Hematopoietic multipotent progenitor cell treated with erythropoietin and hydrocortisone succinate and interleukin-3 and kit ligand, for 6 days (in vitro differentiated cells): ENCODE measurements around the gene CBL.
"Not testable (repeated sequence)": the region's sequence is repeated elsewhere in the genome, so short reads cannot be mapped to it uniquely, and the experiment has no call there.

Experiments
- DNase-seq: peaks from one replicate; pipeline ENCODE4 v3.0.0-alpha.2; 2015

CBL gene

DNA sequence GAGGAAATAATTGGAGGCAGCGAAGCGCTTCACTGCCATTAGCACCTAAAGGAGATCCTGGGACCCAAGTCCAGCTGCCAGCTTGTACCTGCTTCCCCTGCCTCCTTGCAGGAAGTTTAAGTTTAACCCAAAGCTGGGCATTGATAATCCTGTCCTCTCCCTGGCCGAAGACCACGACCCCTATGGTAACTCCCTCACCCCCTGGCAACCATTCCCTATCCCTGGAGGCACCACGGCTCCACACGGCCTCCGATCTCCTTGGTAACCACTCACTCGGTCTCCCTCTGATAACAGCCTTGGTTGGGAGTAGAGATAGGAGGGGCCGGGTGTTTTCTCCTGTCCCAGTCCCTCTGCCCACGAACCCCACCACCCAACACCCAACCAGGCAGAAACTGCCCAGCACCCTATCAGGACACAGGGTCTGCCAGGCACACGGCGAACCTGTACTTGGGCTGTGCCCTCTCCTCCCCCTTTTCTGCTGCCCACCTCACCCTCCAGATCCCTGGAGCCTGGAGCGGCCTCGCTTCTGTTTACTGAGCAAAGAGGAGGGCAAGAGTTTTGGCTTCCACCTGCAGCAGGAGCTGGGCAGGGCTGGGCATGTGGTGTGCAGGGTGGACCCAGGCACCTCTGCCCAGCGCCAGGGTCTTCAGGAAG, 20.0 kb upstream of the CBL start:
- no peak for DNase-seq

DNA sequence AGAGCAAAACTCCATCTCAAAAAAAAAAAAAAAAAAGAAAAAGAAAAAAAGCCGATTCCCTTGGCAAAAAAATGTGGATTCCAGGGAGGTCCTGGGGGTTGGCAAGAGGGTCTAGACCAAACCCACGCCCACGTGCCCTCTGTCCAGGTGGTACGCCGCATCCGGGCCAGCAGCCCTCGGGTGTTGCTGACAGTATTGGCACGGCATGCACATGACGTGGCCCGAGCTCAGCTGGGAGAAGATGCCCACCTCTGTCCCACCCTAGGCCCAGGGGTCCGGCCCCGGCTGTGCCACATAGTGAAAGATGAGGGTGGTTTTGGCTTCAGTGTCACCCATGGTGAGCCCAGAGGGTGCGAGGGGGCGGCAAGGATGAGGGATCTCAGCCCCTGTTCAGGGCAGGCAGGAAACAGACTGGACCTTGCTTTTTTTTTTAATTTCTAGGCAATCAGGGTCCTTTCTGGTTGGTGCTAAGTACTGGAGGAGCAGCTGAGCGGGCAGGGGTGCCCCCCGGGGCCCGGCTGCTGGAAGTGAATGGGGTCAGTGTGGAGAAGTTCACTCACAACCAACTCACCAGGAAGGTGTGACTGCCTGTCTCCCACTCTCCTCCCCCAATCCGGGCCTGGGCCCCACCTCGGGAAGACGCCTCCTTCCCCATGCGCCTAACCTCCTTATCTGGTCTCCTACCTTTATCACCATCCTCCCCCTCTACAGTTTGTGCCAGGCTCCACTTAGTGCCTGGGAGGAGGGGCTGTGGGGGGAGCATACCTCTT, 18.8 kb upstream of the CBL start:
- no peak for DNase-seq

DNA sequence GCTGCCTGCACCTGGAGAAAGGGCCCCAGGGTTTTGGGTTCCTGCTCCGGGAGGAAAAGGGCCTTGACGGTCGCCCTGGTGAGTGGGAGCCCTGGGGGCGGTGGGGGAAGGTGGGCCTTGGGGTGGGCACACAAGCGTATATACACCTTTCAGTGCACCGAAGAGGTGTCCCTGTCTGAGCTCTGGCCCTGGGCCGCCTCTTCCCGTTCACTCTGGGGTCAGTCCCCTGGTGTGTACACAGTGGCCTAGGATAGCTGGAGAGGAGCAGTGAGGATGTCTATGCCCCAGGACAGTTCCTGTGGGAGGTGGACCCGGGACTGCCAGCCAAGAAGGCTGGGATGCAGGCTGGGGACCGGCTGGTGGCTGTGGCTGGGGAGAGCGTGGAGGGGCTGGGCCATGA, 18.1 kb upstream of the CBL start:
- DNase-seq: no peak

DNA sequence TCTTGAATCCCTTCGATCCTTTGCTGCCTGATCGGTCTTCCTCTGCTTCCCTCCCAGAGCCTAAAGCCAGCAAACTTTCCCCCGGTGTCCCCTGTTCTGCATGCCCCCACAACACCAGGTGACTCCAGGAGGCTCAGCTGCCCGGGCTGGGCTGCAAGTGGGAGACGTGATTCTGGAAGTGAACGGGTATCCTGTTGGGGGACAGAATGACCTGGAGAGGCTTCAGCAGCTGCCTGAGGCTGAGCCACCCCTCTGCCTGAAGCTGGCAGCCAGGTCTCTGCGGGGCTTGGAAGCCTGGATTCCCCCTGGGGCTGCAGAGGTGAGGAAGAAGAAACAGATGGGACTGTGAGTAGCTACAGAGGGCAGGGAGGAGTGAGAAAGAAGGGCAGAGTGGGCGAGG, 17.3 kb upstream of the CBL start:
- DNase-seq: no peak

DNA sequence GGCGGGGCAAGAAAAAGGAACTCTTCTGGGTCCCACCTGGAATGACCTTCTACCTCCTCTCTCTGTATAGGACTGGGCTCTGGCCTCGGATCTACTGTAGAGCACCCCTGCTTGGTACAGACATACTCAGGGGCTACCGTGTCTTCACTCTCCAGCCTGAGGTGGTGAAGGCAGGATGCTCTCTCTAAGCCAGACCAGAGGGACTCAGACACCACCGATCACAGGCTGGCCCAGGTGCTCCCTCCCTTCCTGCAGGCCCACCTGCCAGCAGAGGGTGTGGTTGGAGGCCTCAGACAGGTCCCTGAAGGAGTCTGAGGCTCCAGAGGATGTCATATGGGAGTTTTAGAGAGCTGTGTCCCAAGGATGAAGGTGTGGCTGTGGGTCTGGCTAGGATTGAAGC, 16.7 kb upstream of the CBL start:
- no peak for DNase-seq

DNA sequence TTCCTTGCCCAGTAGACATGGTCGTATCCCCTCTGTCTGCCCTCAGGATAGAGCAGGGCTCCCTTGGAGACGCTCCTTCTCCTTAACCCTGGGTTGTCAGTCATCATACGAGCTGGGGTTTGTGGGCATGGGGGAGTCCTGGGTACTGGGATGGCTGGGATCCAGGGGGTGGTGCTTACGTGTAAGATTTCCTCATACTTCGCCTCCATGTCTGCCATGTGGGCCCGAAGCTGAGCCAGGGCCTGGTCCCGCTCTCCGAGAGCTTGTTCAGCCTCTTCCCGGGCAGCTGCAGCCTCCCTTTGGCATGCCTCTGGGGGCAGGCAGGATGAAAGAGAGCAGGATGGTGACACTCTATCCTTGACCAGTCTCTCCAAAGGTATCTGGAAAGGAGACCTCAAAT, 15.6 kb upstream of the CBL start:
- DNase-seq: no peak

DNA sequence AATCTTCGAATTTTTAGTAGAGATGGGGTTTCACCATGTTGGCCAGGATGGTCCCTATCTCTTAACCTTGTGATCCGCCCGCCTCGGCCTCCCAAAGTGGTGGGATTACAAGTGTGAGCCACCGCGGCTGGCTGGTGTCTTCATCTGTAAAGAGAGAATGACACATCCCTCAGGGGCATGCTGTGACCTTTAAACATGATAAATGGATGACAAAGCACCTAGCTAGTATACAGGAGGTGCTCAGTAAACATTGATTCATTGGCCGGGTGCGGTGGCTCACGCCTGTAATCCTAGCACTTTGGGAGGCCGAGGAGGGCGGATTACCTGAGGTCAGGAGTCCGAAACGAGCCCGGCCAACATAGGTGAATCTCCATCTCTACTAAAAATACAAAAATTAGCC, 14.9 kb upstream of the CBL start:
- not testable (repeated sequence) for DNase-seq

DNA sequence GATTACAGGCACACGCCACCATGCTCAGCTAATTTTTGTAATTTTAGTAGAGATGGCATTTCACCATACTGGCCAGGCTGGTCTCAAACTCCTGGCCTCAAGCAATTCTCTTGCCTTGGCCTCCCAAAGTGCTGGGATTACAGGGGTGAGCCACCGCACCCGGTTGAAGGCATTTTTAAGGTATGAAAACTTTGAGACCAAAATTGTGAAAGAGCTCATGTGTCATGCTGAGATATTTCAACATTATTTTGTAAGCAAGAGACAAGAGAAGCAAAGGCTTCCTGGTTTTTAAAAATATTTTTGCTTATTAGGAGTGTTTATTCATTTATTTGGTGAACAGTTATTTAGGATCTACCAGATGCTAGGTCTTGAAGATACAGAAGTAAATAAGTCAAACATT, 14.0 kb upstream of the CBL start:
- DNase-seq: peak; percentile 27

DNA sequence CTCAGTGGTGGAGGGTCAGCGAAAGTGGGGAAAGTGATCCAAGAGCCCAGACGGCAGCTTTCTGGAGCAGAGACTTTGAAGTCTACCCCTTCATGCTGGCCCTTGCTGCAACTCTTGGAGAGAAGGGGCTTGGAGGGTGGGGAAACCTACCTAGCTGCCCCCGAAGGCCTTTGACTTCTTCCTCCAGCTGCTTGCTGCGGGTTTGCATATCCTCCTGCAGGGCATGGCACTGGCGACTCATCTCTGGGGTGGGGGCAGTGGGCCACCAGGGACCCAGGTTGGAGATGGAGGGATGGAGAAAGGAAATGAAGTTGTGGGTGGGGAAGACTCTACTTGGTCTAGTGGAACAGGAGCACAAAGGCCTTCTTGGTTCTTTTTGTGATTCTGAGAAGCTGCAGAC, 13.1 kb upstream of the CBL start:
- DNase-seq: no peak

DNA sequence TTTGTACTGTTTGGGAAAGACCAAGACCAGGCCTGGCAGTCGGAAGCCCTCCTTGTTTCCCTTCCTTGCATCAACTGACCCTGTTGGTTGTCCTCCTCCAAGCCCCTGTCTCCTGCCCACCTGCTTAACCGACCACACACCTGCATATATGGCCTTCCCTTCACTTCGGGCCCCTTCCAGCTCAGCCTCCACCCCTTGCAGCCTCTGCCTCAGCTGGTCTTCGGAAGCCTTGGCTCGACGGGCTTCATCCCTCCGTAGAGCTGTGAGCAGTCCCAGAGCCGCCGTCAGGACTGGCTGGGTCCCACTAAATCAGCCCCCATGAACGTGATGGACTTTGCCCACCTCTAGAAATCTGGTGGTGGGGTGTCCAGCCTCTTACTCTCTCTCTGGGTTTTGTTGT, 12.5 kb upstream of the CBL start:
- DNase-seq: no peak

DNA sequence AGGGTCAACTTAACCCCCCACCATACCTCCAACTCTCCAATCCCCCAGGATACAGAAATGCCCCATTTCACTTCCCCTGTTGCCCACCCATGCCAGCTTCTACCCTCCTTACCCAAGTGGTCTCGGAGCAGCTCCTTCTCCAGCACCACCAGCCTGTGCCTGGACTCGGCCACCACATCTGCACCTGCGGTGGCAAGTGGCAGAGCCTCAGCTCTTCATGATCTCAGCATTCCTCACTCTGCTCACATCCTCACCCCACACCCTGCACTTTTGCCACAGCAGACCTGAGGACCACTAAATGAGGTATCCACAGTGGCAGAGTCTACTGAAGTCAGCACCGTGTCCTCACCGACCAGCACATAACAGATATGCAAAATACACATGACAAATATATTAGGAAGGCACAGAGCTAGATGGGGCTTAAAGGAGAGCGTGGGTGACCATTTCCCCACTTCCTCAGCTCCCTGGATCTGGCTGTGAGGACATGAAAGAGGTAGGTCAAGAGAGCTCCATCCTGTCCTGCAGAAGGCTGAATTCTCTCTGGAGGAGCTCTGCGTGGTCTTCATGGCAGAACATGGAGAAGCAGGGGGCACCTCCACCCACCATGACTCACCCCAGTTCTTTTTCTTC, 11.2 kb upstream of the CBL start:
- no peak for DNase-seq

DNA sequence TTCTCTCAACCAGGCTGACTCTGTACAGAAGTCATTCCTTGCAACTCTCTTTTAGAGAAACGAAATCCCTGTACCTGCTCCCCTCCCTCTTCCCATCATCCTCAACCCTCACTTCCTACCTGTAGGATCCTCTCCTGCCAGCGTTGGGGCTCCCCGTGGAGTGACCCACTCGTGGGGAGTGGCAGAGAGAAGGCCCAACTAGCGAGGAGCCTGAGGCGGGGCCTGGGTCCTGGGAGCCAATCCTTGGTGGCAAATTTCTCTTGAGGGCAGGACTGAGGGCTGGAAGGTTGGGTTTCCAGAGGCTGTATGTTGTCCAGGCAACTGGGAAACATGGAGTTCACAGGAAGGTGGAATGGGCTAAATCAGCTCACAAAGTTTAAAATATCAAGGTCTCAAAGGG, 10.5 kb upstream of the CBL start:
- DNase-seq: peak; percentile 21

DNA sequence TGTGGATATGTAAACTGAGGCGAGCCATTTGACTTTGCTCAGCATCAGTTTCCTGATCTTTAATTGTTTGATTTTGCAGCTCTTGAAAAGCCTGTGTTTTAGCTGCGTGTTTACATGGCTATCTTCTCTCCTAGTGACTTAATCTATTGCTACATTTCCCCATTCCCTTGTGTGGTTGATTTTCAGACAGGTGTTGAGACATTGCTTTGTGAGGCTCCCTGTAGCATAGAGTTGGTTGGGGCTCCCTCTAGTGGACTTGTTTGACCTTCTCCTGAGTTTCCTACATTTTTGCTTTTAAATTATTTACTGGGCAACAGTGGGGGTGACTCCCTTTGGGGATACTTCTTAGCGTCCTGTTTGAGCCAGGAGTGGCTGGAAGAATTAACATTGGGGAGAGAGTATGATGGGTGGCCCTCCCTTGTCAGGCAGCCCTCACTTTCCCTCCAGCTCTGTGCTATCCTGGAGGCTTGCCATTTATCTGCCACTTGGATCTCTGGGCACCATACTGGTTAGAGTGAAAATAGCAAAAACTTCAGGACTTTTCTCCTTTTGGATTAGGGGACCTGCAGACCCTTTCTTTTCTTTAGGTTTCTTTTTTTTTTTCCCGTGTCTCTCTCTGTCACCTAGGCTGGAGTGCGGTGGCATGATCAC, 9.2 kb upstream of the CBL start:
- DNase-seq: peak; percentile 96

DNA sequence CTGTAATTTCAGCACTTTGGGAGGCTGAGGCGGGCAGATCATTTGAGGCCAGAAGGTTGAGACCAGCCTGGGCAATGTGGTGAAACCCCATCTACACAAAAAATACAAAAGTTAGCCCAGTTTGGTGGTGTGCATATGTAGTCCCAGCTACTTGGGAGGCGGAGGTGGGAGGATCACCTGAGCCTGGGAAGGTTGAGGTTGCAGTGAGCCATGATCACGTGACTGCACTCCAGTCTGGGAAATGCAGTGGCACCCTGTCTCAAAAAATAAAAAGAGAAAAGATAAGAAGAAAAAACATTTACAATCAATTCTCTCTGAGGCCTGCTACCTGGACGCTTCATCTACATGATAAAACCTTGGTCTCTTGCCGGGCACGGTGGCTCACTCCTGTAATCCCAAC, 7.2 kb upstream of the CBL start:
- no peak for DNase-seq

DNA sequence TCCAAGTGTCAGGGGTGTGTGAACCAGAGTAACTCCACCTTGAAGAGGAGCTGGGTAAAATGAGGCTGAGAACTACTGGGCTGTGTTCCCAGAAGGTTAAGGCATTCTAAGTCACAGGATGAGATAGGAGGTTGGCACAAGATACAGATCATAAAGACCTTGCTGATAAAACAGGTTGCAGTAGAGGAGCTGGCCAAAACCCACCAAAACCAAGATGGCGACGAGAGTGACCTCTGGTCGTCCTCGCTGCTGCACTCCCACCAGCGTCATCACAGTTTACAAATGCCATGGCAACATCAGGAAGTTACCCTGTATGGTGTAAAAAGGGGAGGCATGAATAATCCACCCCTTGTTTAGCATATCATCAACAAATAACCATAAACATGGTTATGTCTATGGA, 4.9 kb upstream of the CBL start:
- not testable (repeated sequence) for DNase-seq

DNA sequence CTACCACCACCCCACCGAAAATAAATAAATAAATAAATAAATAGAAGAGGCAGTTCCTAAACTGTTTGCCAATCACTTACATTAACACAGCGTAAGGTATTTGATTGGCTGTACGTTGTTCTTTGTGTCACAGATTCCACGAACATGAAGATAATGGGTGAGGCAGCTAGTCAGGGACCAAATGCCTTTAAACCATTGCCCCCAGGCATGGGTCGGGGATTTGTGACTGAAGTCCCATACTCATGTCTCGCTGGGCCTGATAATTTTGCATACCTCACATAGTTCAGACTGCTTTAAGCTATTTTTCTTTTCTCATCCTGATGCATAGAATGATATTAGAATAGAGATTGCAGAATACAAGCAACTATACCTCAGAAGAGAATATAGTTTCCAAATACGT, 3.6 kb upstream of the CBL start:
- DNase-seq: no peak

DNA sequence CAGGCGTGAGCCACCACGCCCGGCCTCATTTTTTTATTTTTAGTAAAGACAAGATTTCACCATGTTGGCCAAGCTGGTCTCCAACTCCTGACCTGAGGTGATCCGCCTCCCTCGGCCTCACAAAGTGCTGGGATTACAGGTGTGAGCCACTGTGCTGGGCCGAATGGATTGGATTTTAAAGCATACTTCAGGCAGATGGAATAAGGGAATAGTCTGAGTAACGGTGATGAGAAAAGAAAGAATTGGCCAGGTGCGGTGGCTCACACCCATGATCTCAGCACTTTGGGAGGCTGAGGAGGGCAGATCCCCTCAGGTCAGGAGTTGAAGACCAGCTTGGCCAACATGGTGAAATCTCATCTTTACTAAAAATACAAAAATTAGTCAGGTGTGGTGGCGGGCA, 2.1 kb upstream of the CBL start:
- DNase-seq: no peak

DNA sequence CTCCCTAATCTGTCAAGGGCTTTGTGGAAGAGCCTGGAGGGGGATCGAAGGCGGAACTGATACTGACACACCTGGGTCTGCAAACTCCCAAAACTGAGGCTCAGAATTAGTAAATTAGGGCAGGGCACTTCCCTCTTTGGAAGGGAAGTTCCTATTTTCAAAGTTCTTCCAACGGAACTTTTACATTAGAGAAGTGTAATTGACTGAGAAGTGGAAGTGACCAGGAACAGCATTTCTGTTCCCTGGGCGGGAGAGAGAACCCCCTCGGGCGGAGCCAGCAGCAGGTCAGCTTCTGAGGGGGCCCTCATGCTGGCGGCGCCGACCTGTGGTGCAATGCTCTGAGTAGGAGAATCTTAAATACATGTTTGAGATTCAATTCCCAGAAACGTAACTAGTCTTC, 1.1 kb upstream of the CBL start:
- DNase-seq: no peak

DNA sequence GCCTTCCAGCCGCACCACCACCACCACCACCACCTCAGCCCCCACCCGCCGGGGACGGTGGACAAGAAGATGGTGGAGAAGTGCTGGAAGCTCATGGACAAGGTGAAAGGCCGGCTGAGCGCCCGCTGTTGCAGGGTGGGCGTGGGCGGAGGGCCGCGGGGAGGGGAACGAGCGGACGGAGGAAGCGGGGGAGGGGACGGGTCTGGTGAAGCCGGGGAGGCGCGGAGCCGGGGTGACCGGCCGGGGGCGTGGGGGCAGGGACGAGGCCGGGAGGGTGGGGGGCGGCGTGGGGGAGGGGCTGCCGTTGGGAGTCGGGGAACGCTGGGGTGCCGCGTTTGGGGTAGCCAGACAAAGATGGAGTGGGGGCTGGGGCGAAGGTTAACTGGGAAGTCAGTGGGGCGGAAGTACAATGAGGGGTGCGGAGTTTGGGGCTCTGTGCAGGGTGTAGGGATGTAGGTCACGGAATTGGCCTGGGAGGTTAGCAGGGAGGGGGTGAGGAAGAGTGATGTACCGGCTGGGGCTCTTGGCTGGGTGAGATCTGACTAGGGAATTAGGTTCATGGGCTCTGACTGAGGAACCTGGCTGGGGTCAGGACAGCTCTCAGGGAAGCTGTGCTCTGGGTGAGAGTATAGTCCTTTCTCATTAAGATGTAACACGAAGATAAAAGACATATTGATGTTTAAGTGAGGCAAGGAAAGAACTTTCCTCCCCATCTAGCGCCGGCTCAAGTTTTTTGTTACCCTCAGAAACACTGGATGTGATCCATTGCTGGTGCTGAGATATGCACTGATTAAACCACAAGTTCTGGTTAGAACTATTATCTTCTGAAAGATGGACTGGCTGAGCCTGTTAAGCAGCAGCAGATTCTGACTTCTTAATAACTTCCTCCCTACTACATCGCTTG, 624 bp downstream of the CBL start:
- peak; percentile 61 for DNase-seq

DNA sequence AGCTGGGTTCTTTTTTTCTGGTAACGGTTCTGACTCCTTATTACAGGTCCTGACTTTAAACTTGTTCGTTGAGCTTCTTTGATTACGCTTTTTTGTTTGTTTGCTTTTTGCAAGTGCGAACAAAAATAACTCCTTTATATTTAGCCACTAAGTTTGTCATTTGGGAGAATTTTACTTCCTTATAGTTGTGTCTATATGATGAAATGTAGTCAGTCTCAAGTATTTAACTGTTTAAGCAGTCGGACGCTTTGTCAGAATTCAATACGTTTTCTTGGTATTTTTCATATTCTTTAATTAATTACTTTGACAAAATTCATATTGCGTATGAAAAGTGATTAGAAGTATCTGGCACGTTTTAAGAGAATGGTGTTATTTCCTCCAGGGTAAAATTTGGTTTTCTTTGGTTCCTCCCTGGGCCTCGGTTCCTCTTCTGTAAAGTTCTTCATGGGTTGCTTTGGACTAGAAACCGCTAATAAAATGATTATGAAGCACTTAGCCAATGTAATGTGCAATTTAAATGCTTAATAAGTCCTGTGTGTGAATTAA, 1.3 kb downstream of the CBL start:
- no peak for DNase-seq

DNA sequence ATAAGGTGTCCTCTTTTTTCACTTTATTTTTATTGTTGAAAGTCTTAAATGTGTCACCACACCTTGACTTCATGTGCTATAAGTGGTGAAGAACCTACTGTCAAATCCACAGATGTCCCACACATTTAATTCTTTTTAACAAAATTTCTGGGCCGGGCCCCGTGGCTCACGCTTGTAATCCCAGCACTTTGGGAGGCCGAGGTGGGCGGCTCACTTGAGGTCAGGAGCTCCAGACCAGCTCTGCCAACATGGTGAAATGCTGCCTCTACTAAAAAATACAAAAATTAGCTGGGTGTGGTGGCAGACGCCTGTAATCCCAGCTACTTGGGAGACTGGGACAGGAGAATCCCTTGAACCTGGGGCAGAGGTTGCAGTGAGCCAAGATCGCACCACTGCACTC, 3.0 kb downstream of the CBL start:
- no peak for DNase-seq

DNA sequence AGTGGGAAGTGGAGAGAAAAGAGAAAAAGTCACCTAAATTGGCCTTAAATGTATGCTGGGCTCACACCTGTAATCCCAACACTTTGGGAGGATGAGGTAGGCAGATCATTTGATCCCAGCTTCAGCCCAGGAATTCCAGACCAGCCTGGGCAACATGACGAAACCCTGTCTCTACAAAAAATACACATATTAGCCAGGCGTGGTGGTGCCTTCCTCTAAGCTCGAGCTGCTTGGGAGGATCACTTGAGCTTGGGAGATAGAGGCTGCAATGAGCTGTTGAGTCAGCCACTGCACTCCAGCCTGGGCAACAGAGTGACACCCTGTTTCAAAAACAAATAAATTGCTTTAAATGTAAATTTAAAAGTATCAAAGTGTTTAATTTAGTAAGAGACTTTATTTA, 3.9 kb downstream of the CBL start:
- DNase-seq: no peak
